Tibial nerve (tissue), 4 donors: ENCODE results near the gene FBXL16.

Experiments used
- CTCF ChIP-seq, 5 experiments: fragments of 200-600 bp in 3 of 5; fragments of 450-650 bp in 2 of 5; sonication (generic) in 3 of 5; IDR thresholded peaks; one replicate each; pipeline ENCODE4 v1.5.1; 2016 to 2019; ENCODE audit warnings: antibody characterized with exemption in 5 of 5, mild to moderate bottlenecking in 3 of 5, moderate library complexity in 2 of 5
- EP300 ChIP-seq, 2 donors: sonication (generic); formaldehyde crosslinking; IDR thresholded peaks; one replicate each; pipeline ENCODE4 v1.6.1; 2017; ENCODE audit warnings: antibody characterized with exemption in 2 of 2, mild to moderate bottlenecking in 1 of 2
- POLR2A ChIP-seq, 2 donors: fragments of 450-650 bp; IDR thresholded peaks; one replicate each; pipeline ENCODE4 v1.6.1; 2017; ENCODE audit warnings: antibody characterized with exemption in 2 of 2, mild to moderate bottlenecking in 2 of 2, moderate library complexity in 2 of 2

GRCh38 chr16:693364-693763 lies 12.2 kb downstream of the FBXL16 start:
- TF ChIP-seq EP300 (IDR thresholded peaks at IDR 0.05) = no peak
- no peak for TF ChIP-seq POLR2A (IDR thresholded peaks at IDR 0.05)
- no peak for TF ChIP-seq CTCF (IDR thresholded peaks at IDR 0.05)
